Kidney epithelial cell (primary cell): Measurements from ENCODE around the gene SLC9A6. TPM values are rescaled to one million over a fixed set of nuclear protein-coding genes. Genes with fewer than 3 reads are reported as not detected.

Experiments used
- DNase-seq: peaks from one replicate; pipeline ENCODE4 v3.0.0-alpha.2; 2010; ENCODE audit warnings: low read depth
- H3K27me3 ChIP-seq: 2 replicates; pipeline ENCODE4 v1.6.0; 2011; ENCODE audit warnings: low read length; ENCODE audit not compliant: control insufficient read depth, insufficient read depth
- H3K36me3 ChIP-seq: 2 replicates; pipeline ENCODE4 v1.5.1; 2011; ENCODE audit warnings: low read length; ENCODE audit not compliant: control insufficient read depth, insufficient read depth
- H3K4me3 ChIP-seq: 2 replicates; pipeline ENCODE4 v1.5.1; 2011; ENCODE audit warnings: low read depth, mild to moderate bottlenecking, control low read depth, low read length
- CTCF ChIP-seq: IDR thresholded peaks from 2 replicates; pipeline ENCODE4 v1.5.1; 2011; ENCODE audit warnings: mild to moderate bottlenecking, moderate library complexity, low read length, control low read depth, inconsistent platforms; ENCODE audit not compliant: insufficient read depth, poor library complexity, severe bottlenecking
- total RNA-seq: library from RNA; depleted of rRNA; stranded (reverse); fragments of >200 nt; gene quantifications from 2 replicates; pipeline ENCODE4 v1.2.3, GENCODE V29; 2015

Gene SLC9A6
- total RNA-seq, 1 donor from 2014 or later: 19.6 TPM

GRCh38 chrX:136029766-136030165 lies 44.5 kb downstream of the SLC9A6 start:
- Histone ChIP-seq H3K36me3 (no peaks in the 10 kb centered on the region), H3K27me3 (no peaks in the 10 kb centered on the region), H3K4me3 (no peak overlapping the region)
- no peak for DNase-seq
- no peak for TF ChIP-seq CTCF

GRCh38 chrX:136030303-136031191 lies 45.3 kb downstream of the SLC9A6 start:
- H3K27me3 ChIP-seq: no peaks in the 10 kb centered on the region
- TF ChIP-seq CTCF: no peak
- DNase-seq: no peak
- no peaks in the 10 kb centered on the region for H3K36me3 ChIP-seq
- no peak overlapping the region for H3K4me3 ChIP-seq

GRCh38 chrX:136031626-136032025 lies 46.4 kb downstream of the SLC9A6 start:
- H3K36me3 ChIP-seq: no peaks in the 10 kb centered on the region
- no peak for DNase-seq
- H3K4me3 ChIP-seq: no peak overlapping the region
- TF ChIP-seq CTCF: no peak
- no peaks in the 10 kb centered on the region for H3K27me3 ChIP-seq

DNA sequence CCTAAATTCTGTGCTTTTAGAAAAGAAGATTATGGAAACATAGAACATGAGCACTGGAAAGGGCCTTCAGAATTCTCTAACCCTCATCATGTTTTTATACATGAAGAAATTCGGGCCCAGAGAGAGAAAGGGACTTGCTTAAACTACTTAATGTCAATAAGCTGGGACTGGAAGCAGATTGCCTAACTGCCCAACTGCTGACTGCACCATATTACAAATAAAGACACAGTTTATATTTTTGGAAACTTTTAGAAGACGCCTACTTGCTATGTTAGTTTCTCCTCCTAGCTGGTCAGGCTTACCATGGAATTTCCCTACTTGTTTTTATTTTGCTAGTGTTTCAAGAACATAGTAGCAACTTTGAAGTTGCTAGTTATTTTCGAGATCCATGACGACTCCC lies 47.1 kb downstream of the SLC9A6 start:
- H3K4me3 ChIP-seq: no peak overlapping the region
- DNase-seq: no peak
- H3K36me3 ChIP-seq: no peaks in the 10 kb centered on the region
- H3K27me3 ChIP-seq: no peaks in the 10 kb centered on the region
- no peak for TF ChIP-seq CTCF

- Histone ChIP-seq H3K4me3 (no peak overlapping the region), H3K27me3 (no peaks in the 10 kb centered on the region), H3K36me3 (no peaks in the 10 kb centered on the region)
- DNase-seq: no peak
- TF ChIP-seq CTCF: no peak
Measured at GRCh38 chrX:136034668-136035067, 49.4 kb downstream of the SLC9A6 start.

GRCh38 chrX:136035663-136036062 lies 50.4 kb downstream of the SLC9A6 start:
- no peak for TF ChIP-seq CTCF
- H3K27me3 ChIP-seq: no peaks in the 10 kb centered on the region
- H3K36me3 ChIP-seq: no peaks in the 10 kb centered on the region
- H3K4me3 ChIP-seq: no peak overlapping the region
- no peak for DNase-seq
